NCI-H2107 (cell line): ENCODE data around the gene NALF2.

Experiments used
- DNase-seq: peaks from one replicate; lab custom pipeline; 2025; lab: John Stamatoyannopoulos, UW

NALF2 gene

DNA sequence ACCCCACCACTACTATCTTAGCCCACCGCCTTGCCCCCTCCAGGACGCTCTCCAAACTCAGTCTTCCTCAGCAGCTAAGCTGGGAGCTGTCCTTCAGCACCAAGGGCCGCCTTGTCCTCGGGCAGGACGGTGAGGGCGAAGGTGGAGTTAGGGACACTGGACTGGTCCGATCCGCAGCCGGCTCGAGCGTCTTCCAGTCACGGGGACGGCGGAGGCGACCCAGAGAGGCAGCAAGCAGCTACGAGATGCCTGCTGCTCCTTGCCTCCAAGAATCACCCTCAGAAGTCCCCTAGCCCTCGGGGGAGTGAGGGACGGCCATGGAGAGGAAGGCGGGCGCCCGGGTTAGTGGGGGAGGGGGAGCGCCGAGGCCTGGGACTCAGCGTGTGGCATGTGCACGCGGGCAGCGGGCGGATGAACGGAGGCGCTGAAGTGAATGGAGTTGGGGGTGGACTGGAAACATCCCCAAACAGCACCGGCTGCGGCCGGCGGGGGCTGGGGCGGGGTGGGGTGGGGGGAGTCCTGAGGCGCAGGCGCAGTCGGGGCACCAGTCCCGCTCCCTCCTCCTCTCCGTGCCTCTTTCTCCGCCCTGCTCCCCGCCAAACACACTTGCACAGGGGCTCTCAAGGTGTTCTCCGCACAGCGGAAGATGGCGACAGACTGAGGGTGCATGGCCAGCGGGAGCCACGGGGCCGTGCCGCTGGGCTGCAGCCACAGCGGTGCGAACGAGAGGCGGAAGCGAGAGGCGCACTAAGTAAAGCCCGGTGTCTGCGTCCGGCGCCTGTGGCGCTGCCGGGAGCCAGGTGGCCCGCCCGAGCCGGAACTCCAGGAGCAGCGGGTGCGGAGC is at the start of gene NALF2:
NALF2 (plus strand) TSS at position 545 of the 844 bp plus-strand sequence. CDS start 957 bp downstream, outside the sequence.
- DNase-seq: peak; percentile 27

DNA sequence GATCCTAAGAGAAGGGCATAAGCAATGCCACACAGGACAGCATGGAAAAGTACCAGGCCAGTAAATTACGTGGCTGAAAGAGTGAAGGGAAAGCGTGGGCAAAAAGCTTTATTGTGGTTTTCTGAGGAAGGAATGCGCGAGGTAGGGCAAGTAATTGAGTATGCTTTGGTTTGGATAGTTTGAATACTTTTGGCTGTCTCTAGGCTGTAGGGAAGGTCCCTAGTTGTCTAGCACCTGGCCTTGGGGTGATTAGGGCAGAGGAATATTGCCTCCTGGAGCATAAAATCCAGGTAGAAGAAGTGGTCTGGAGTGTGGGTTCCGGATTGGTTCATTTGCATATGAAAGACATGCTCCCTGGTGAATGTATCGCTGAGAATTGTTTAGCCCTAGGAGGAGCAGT is 46.4 kb upstream of the NALF2 start:
- DNase-seq: no peak

GRCh38 chrX:69466546-69466945 is 37.6 kb upstream of the NALF2 start:
- DNase-seq: no peak

GRCh38 chrX:69469975-69470374 is 34.2 kb upstream of the NALF2 start:
- no peak for DNase-seq

GRCh38 chrX:69489625-69490024 is 14.5 kb upstream of the NALF2 start:
- DNase-seq: no peak

DNA sequence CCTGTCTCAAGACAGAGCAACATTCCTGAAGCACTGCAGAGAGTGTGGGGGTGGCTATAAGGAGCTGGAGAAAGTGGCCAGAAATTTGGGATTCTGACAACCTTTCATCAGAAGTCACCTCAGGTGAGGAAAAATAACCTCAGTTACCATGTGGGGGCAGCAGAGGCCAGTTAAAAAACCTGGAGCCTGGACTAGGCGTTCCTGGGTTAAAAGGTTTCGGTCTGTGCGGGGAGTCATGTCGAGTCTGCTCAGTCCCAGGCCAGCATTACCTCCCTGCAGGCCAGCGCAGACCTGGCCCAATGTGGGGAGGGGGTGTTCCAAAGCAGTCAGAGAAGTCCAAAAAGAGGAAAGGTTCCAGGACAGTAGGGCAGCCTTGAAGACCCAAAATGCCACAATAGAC is 10.9 kb upstream of the NALF2 start:
- DNase-seq: peak; percentile 1

DNA sequence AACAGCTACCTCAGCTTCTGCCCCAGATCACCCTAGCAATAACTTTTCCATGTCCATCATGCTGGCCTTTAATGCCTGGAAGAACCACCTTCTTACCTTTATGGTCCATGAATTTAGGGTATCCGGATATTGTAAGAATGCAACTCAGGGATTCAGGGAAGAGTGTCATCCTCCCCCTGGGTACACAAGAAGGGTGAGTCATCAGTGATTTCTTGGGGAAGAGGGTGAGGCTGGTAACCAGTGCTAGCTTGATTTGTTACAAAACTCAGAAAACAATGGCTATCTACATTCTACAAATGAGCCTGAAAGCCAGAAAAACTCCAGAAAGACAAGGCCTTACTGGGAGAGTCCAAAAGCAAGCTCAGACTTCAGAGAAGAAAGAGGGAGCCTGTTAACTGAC is 10.4 kb upstream of the NALF2 start:
- no peak for DNase-seq

DNA sequence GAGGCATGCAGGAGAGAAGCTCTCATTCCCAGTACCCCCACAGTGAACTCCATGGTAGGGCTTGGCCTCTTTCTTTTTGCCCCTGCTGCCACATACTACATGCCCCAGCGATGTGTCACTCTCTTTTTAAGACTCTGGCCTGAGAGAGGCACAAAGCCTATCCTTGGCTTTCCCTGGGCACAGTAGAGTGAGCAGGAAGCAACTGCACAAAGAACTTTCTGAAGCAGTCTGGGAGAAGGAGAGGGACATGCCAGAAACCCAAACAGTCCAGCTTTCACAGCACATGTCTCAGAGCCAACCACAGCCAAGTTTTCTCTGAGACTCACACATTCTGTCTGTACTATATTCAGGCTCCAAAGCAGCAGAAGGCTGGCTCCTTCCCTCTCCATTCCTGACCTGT is 7.9 kb upstream of the NALF2 start:
- no peak for DNase-seq

GRCh38 chrX:69501429-69501828 is 2.7 kb upstream of the NALF2 start:
- DNase-seq: peak; percentile 14

- peak; percentile 28 for DNase-seq
Measured at GRCh38 chrX:69503228-69503781, 821 bp upstream of the NALF2 start.

- no peak for DNase-seq
Measured at GRCh38 chrX:69504626-69505612, 793 bp downstream of the NALF2 start.

DNA sequence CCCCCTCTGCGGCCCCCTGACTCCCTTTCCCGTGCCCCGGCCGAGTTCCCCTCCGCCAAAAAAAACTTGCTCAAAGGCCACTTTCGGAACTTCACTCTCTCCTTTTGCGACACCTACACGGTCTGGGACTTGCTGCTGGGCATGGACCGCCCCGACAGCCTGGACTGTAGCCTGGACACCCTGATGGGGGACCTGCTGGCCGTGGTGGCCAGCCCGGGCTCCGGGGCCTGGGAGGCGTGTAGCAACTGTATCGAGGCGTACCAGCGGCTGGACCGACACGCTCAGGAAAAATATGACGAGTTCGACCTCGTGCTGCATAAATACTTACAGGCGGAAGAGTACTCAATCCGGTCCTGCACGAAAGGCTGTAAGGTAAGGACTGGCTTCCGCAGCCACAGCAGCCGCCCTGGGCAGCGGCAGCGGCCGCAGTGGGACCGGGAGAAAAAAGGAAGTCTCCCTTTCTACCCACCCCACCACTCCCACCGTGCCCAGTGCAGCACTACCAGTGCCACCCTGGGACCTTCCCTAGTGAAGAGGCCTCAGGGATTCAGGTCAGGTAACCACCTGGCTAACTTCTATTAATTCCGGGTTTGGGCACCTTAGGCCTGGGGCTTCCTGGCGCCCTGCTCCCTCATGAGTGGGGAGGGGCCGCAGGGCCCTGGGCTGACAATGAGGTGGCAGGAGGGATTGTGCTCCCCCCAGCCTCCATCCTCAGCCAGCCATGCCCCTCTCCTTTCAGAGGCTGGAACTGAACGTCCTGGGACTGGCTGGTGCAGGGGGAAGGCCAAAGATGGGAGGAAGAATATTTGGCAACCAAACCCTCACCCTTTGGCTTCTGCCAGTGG is 1.9 kb downstream of the NALF2 start:
- DNase-seq: no peak

DNA sequence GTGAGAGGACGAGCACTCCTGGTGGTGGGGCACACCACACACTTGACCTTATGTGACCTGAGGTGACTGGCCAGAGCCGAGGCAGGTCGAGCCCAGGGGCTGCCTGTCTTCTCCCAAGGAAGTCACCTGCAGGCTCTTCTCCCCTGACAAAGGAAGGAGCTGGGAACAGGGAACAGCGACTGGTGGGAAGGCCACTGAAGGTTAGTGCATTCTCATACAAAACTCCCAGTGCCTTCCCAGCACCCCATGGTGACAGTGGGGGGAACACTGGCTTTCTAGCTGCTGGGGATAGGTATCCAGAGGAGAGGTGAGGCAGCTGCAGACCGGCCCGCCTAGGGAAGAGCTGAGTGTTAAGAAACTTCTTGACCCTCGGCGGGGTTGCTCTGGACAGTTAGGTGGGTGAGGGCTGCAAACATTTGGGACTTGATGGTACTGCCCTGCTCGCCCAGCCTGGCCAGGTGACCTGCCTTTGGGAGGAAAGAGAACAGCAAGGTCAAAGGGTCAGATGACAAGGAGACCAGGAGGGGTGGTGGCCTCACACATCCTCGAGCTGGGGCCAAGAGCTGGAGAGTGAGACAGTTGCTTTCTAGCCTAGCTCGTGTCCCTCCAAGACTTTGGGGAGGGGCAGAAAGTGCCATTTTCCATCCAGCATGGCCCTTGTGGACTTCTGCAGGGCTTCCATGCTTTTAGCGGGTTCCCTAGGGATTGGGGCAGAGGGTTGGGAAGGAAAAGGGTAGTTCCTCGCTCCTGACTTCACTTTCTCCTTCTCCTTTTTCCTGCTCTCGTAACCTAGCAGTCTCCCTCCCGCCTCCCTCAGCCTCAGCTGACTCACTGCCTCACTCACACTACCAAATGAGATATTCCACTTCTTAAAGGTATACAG is 2.7 kb downstream of the NALF2 start:
- DNase-seq: no peak

DNA sequence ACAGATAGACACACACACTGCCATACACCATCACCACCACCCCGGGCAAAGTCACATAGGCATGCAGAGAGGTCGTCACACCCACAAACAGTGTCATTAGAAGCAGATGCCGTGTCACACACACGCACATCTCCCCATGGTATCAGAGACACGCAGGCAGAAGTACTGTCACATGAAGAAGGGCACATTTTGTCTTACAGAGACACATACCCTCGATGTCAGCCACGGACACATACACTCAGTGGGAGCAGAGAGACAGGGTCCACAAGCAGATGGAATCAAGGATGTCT is 3.3 kb downstream of the NALF2 start:
- no peak for DNase-seq

GRCh38 chrX:69508610-69509009 is 4.5 kb downstream of the NALF2 start:
- no peak for DNase-seq

DNA sequence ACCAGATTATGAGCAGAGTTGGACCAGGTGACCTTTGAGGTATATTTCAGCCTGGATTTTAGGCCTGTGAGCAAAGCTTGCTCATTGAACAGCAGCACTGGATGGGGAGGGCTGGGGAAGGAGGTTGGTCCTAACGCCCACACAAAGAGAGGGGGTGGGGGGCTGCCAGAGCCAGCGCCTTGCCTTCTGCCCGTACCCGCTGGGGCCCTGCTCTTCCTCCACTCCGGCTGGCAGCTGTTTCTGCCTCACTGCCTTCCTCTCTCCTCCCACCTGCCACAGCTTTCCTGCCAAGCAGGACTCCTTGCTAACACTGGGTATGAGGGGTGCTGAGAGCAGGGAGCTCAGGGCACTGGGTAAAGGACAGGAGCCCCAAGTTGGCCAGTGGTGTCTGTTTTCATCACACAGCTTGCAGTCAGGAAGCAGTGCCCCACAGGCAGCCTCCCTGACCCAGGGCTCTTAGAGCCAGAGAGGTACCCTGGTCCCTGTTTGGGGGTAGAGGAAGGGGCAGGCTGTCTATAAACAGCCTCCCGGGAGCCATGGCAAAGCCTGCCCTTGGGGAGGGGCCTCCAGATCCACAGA is 6.1 kb downstream of the NALF2 start:
- DNase-seq: no peak

DNA sequence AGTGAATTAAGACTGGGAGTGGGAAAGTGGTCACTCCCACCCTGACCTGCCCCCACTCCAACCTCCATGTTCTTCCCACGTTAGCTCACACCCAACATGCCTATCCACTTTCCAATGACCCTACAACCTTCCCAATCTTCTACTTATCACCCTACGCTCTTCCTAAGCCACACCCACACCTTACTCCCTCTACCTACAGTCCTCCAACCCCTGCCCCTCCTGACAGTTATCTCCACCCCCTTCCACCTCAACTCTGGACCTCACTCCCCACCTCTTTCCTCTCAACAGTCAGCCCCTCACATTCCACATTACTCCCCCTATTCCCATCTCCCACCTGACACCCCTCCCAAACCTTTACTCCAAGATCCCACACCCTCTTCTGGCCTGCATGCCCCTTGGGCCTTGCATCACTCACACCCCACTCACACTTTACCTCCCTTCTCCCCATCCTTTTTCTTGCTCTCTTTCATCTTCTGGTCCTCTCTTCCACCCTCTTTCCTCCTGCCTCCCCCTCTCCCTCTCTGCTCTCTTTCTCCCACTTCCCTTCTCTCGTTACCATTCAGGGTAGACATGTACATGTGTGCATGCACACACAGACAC is 6.9 kb downstream of the NALF2 start:
- no peak for DNase-seq

DNA sequence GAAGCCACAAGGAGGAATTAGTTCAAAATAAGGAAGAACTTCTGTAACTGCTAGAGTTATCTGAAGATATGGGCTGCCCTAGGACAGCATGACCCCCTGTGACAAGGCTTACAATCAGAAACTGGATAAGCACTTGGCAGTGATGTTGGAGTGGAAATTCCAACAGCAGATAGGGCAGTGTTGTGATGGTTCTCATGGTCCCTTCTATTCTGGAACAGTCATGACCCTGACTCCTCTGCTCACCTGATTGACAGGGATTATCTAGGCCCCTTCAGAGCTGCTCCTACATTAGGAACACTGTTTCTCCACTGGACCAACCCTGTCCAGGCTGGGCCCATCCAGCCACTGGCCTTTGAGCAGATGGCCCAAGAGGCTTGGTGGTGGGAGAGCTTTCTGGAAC is 17.9 kb downstream of the NALF2 start:
- no peak for DNase-seq

DNA sequence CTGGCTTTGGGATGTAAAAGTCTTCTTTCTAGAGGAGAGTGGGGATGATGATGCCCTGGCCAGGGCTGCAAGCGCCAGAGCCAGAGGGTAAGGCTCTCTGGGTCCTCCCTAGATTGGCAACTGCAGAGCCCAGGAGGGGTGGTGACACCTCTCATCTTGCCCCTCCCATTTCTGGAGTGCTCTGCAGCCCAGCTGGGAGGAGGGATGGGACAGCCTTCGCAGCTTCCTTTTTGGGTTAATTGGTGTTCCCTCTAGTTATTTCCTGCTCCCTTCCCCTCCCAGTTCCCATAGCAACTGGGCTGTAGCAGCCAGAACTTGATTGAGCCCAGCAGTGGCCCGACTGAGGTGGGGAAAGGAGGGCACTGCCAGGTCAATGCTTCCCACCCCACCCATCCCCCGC is 19.2 kb downstream of the NALF2 start:
- no peak for DNase-seq

GRCh38 chrX:69524781-69525363 is 20.7 kb downstream of the NALF2 start:
- no peak for DNase-seq
